Endothelial cell of umbilical vein (primary cell): ENCODE results near the gene GSTP1. TPM values are rescaled to one million over a fixed set of nuclear protein-coding genes. Genes with fewer than 3 reads are reported as not detected.

ENCODE experiments used
- BruUV-seq: library from RNA; stranded (reverse); fragments of 400-500 nt; replicated peaks from 2 replicates; lab custom pipeline; 2021; lab: Mats Ljungman, UMichigan
- CTCF ChIA-PET: fragments of 300-600, 350-600 bp; sonication (Branson Sonifier 250); formaldehyde crosslinking; loops from one replicate; lab custom pipeline; 2021; ENCODE audit warnings: antibody characterized with exemption, inconsistent platforms; lab: Charles Lee
- POLR2A ChIA-PET: fragments of 300-600, 350-600 bp; sonication (Branson Sonifier 250); formaldehyde crosslinking; loops from one replicate; lab custom pipeline; 2021; ENCODE audit warnings: antibody characterized with exemption, inconsistent platforms; lab: Charles Lee
- DNase-seq: peaks from one replicate; pipeline ENCODE4 v3.0.0-alpha.2; 2011; ENCODE audit warnings: low read depth, low spot score
- FAIRE-seq: peaks from 2 replicates; lab custom pipeline; 2011; peaks lifted over from hg19 to GRCh38; lab: Jason Lieb, UNC
- H2AFZ ChIP-seq: 2 replicates; pipeline ENCODE4 v1.6.0; 2012; ENCODE audit warnings: low read depth, low read length, control low read depth, inconsistent platforms
- H3K27ac ChIP-seq: 2 replicates; pipeline ENCODE4 v1.5.1; 2011; ENCODE audit warnings: low read depth, mild to moderate bottlenecking, control low read depth, low read length, moderate library complexity; ENCODE audit not compliant: insufficient read depth
- H3K27me3 ChIP-seq, 2 experiments: 2 replicates each; pipeline versions ENCODE4 v1.6.0 to v1.6.1; 2011; ENCODE audit warnings: low read length in 2 of 2, mixed read lengths in 1 of 2; ENCODE audit not compliant: control insufficient read depth in 2 of 2, insufficient read depth in 2 of 2
- H3K36me3 ChIP-seq, 2 experiments: 2 replicates in 1 of 2; 3 replicates in 1 of 2; pipeline ENCODE4 v1.5.1; 2011; ENCODE audit warnings: low read length in 2 of 2, mild to moderate bottlenecking in 1 of 2, moderate library complexity in 1 of 2; ENCODE audit not compliant: control insufficient read depth in 2 of 2, insufficient read depth in 2 of 2; ENCODE audit errors: extremely low read depth in 1 of 2
- H3K4me1 ChIP-seq: 3 replicates; pipeline ENCODE4 v1.5.1; 2011; ENCODE audit warnings: mild to moderate bottlenecking, low read length; ENCODE audit not compliant: control insufficient read depth, insufficient read depth; ENCODE audit errors: extremely low read depth
- H3K4me2 ChIP-seq: 2 replicates; pipeline ENCODE4 v1.6.1; 2011; ENCODE audit warnings: low read length, control low read depth, mixed read lengths; ENCODE audit not compliant: insufficient read depth
- H3K4me3 ChIP-seq, 3 experiments: fragments of 200-600 bp in 1 of 3; sonication (generic), shearing (Covaris generic) in 1 of 3; replicated peaks in 1 of 3; 2 replicates each; pipeline ENCODE4 v1.5.1; 2011 to 2016; ENCODE audit warnings: control low read depth in 3 of 3, low read length in 3 of 3, mild to moderate bottlenecking in 2 of 3, inconsistent platforms in 1 of 3, low read depth in 1 of 3, moderate library complexity in 1 of 3; ENCODE audit not compliant: insufficient read depth in 1 of 3
- H3K79me2 ChIP-seq: 2 replicates; pipeline ENCODE4 v1.6.0; 2012; ENCODE audit warnings: low read length, inconsistent platforms; ENCODE audit not compliant: control insufficient read depth, insufficient read depth
- H3K9ac ChIP-seq: replicated peaks from 2 replicates; pipeline ENCODE3; 2011; ENCODE audit warnings: low read length, control low read depth; ENCODE audit not compliant: insufficient read depth; ENCODE audit errors: extremely low read depth
- H3K9me1 ChIP-seq: replicated peaks from 3 replicates; pipeline ENCODE4 v1.6.0; 2011; ENCODE audit warnings: mild to moderate bottlenecking, low read length; ENCODE audit not compliant: control insufficient read depth, insufficient read depth; ENCODE audit errors: extremely low read depth
- H3K9me3 ChIP-seq: replicated peaks from 2 replicates; pipeline ENCODE4 v1.5.1; 2012; ENCODE audit warnings: low read length, inconsistent platforms; ENCODE audit not compliant: control insufficient read depth, insufficient read depth
- H4K20me1 ChIP-seq: replicated peaks from 2 replicates; pipeline ENCODE3; 2011; ENCODE audit warnings: mild to moderate bottlenecking, low read length; ENCODE audit not compliant: control insufficient read depth, insufficient read depth; ENCODE audit errors: extremely low read depth
- CTCF ChIP-seq, 2 donors: IDR thresholded peaks; 1 replicate in 1 of 2; 2 replicates in 1 of 2; pipeline ENCODE4 v1.5.1; 2011; ENCODE audit warnings: low read length in 2 of 2, mild to moderate bottlenecking in 2 of 2, moderate library complexity in 2 of 2, control low read depth in 1 of 2, inconsistent platforms in 1 of 2, low read depth in 1 of 2; ENCODE audit not compliant: insufficient read depth in 1 of 2; ENCODE audit errors: extremely low read depth in 1 of 2
- EZH2 ChIP-seq: IDR thresholded peaks from 2 replicates; pipeline ENCODE4 v1.6.1; 2012; ENCODE audit warnings: borderline replicate concordance, low read depth, mild to moderate bottlenecking, moderate library complexity, low read length, inconsistent platforms; ENCODE audit not compliant: severe bottlenecking
- FOS ChIP-seq: IDR thresholded peaks from 2 replicates; pipeline ENCODE4 v1.6.1; 2011; ENCODE audit warnings: mild to moderate bottlenecking, low read length, moderate library complexity, borderline replicate concordance; ENCODE audit not compliant: insufficient read depth
- GATA2 ChIP-seq: IDR thresholded peaks from 2 replicates; pipeline ENCODE4 v1.7.0; 2011; ENCODE audit warnings: low read depth, mild to moderate bottlenecking, moderate library complexity, mixed read lengths, low read length; ENCODE audit not compliant: insufficient read length, insufficient read depth
- JUN ChIP-seq: IDR thresholded peaks from 2 replicates; pipeline ENCODE4 v1.6.1; 2011; ENCODE audit warnings: borderline replicate concordance, low read depth; ENCODE audit not compliant: insufficient read length, insufficient read depth
- MAX ChIP-seq: IDR thresholded peaks from 2 replicates; pipeline ENCODE4 v1.6.1; 2011; ENCODE audit not compliant: insufficient read depth, insufficient read length
- MYC ChIP-seq: IDR thresholded peaks from one replicate; pipeline ENCODE4 v1.6.1; 2011; ENCODE audit warnings: mild to moderate bottlenecking, low read depth, low read length
- POLR2A ChIP-seq: IDR thresholded peaks from 2 replicates; pipeline ENCODE4 v1.6.1; 2012; ENCODE audit warnings: low read depth, mild to moderate bottlenecking, control low read depth, low read length
- POLR2AphosphoS5 ChIP-seq: IDR thresholded peaks from 2 replicates; pipeline ENCODE4 v1.6.1; 2012; ENCODE audit warnings: low read depth, mild to moderate bottlenecking, control low read depth, low read length, moderate library complexity; ENCODE audit not compliant: insufficient read depth
- dilution Hi-C: fragments of 300-500 bp; cut with MboI; formaldehyde crosslinking; loops from one replicate; pipeline ENCODE4 v1.15.0; 2019; ENCODE audit warnings: low sequenced_read_pairs; ENCODE audit not compliant: extremely low pct_ligation_motif_present
- intact Hi-C: fragments of 100-400 bp; cut with micrococcal nuclease; formaldehyde crosslinking; loops from one replicate; pipeline ENCODE4 v1.10.0; 2022
- polyA plus RNA-seq, 4 experiments: library from polyadenylated mRNA; depleted of rRNA in 3 of 4; stranded (reverse) in 3 of 4; unstranded in 1 of 4; fragments of >200 nt; gene quantifications; 2 replicates each; pipeline versions ENCODE4 v1.2.1 to v1.2.3, GENCODE V29; 2011 to 2012; ENCODE audit warnings: missing spikeins in 1 of 4
- total RNA-seq: library from RNA; stranded (reverse); gene quantifications from 2 replicates; pipeline ENCODE4 v1.2.3, GENCODE V29; 2021

Gene GSTP1
- total and polyA plus RNA-seq, 2 donors (not counting 3 experiments of a cell fraction or from before 2014, with no cell fraction given) = 962 to 2,277 TPM

- dilution Hi-C loops = no loop called here
- no peak for DNase-seq
- H3K9ac ChIP-seq = no peak overlapping the region
- H3K9me1 ChIP-seq = no peaks in the 10 kb centered on the region
- intact Hi-C loops = no loop called here
- no peak overlapping the region for H3K27ac ChIP-seq
- ChIA-PET POLR2A (no interaction called here), CTCF (no interaction called here)
- FAIRE-seq = no peak
- BruUV-seq = no TSS peak
- peaks cover 6% of the 10 kb centered on the region for H3K4me1 ChIP-seq
- no peaks in the 10 kb centered on the region for H3K9me3 ChIP-seq
- H2AFZ ChIP-seq = no peak overlapping the region
- no peaks in the 10 kb centered on the region for H4K20me1 ChIP-seq
- H3K79me2 ChIP-seq = peaks cover 11% of the 10 kb centered on the region
- H3K27me3 ChIP-seq = no peaks in the 10 kb centered on the region
- H3K4me2 ChIP-seq = no peak overlapping the region
- H3K4me3 ChIP-seq = no peak overlapping the region
- TF ChIP-seq FOS (no peak), CTCF (IDR thresholded peaks at IDR 0.05; ENCODE audit: extremely low read depth in 1 of 2, insufficient read depth in 1 of 2, low read depth in 1 of 2, low read length in 2 of 2) (no peak), POLR2AphosphoS5 (no peak), POLR2A (no peak), EZH2 (no peak)
- peaks cover 3 to 22% of the 10 kb centered on the region in 2 experiments for H3K36me3 ChIP-seq
These were observed 26.8 kb downstream of the GSTP1 start for GRCh38 chr11:67610302-67610868.

- Histone ChIP-seq H3K27me3 (peaks cover 3 to 5% of the 10 kb centered on the region in 2 experiments), H3K79me2 (peaks cover 11% of the 10 kb centered on the region), H4K20me1 (no peaks in the 10 kb centered on the region), H3K9me3 (no peaks in the 10 kb centered on the region), H3K4me2 (no peak overlapping the region), H3K4me1 (peaks cover 6% of the 10 kb centered on the region), H2AFZ (no peak overlapping the region), H3K9me1 (no peaks in the 10 kb centered on the region), H3K36me3 (peaks cover 3 to 22% of the 10 kb centered on the region in 2 experiments), H3K27ac (no peak overlapping the region), H3K4me3 (no peak overlapping the region), H3K9ac (no peak overlapping the region)
- dilution Hi-C loops = no loop called here
- intact Hi-C loops = no loop called here
- ChIA-PET POLR2A (no interaction called here), CTCF (no interaction called here)
- FAIRE-seq (no peak), DNase-seq (no peak)
- TF ChIP-seq EZH2 (no peak), POLR2A (no peak), FOS (no peak), JUN (no peak), POLR2AphosphoS5 (no peak), GATA2 (no peak), CTCF (IDR thresholded peaks at IDR 0.05; ENCODE audit: extremely low read depth in 1 of 2, insufficient read depth in 1 of 2, low read depth in 1 of 2, low read length in 2 of 2) (no peak), MAX (no peak), MYC (no peak)
- no TSS peak for BruUV-seq
These were observed 27.6 kb downstream of the GSTP1 start for GRCh38 chr11:67611165-67611564.
